Measurements from ENCODE around the gene EGFR.

EGFR gene

DNA sequence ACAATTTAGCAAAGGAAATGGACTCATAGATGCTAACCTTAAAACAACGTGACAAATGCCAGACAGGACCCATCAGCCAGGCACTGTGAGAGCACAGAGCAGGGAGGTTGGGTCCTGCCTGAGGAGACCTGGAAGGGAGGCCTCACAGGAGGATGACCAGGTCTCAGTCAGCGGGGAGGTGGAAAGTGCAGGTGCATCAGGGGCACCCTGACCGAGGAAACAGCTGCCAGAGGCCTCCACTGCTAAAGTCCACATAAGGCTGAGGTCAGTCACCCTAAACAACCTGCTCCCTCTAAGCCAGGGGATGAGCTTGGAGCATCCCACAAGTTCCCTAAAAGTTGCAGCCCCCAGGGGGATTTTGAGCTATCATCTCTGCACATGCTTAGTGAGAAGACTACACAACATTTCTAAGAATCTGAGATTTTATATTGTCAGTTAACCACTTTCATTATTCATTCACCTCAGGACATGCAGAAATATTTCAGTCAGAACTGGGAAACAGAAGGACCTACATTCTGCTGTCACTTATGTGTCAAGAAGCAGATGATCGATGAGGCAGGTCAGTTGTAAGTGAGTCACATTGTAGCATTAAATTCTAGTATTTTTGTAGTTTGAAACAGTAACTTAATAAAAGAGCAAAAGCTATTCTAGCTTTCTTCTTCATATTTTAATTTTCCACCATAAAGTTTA, 188.8 kb downstream of the EGFR start:
- in situ Hi-C loops (cut with MboI; ENCODE audit: low pct_unique_long_range_greater_than_20kb, low sequenced_read_pairs, unreplicated experiment), result no loop called here
- DNase-seq (ENCODE audit: low spot score), result no peak
- TF ChIP-seq, protein P1, sequence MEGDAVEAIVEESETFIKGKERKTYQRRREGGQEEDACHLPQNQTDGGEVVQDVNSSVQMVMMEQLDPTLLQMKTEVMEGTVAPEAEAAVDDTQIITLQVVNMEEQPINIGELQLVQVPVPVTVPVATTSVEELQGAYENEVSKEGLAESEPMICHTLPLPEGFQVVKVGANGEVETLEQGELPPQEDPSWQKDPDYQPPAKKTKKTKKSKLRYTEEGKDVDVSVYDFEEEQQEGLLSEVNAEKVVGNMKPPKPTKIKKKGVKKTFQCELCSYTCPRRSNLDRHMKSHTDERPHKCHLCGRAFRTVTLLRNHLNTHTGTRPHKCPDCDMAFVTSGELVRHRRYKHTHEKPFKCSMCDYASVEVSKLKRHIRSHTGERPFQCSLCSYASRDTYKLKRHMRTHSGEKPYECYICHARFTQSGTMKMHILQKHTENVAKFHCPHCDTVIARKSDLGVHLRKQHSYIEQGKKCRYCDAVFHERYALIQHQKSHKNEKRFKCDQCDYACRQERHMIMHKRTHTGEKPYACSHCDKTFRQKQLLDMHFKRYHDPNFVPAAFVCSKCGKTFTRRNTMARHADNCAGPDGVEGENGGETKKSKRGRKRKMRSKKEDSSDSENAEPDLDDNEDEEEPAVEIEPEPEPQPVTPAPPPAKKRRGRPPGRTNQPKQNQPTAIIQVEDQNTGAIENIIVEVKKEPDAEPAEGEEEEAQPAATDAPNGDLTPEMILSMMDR (IDR thresholded peaks at IDR 0.05; ENCODE audit: extremely low read depth, insufficient read depth, missing control alignments), result no peak

DNA sequence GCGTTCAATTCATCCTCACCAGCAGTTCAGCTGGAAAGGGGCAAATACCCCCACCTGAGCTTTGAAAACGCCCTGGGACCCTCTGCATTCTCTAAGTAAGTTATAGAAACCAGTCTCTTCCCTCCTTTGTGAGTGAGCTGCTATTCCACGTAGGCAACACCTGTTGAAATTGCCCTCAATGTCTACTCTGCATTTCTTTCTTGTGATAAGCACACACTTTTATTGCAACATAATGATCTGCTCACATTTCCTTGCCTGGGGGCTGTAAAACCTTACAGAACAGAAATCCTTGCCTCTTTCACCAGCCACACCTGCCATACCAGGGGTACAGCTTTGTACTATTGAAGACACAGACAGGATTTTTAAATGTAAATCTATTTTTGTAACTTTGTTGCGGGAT, 190.5 kb downstream of the EGFR start:
- in situ Hi-C loops (cut with MboI; ENCODE audit: low pct_unique_long_range_greater_than_20kb, low sequenced_read_pairs, unreplicated experiment), result no loop called here
- no peak for DNase-seq (ENCODE audit: low spot score)
- TF ChIP-seq, protein P1 (IDR thresholded peaks at IDR 0.05; ENCODE audit: extremely low read depth, insufficient read depth, missing control alignments), result no peak

DNA sequence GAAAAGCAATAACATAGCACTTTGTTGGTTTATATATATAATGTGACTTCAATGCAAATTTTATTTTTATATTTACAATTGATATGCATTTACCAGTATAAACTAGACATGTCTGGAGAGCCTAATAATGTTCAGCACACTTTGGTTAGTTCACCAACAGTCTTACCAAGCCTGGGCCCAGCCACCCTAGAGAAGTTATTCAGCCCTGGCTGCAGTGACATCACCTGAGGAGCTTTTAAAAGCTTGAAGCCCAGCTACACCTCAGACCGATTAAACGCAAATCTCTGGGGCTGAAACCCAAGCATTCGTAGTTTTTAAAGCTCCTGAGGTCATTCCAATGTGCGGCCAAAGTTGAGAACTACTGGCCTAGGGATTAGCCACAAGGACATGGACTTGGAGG, 191.4 kb downstream of the EGFR start:
- no peak for DNase-seq (ENCODE audit: low spot score)
- in situ Hi-C loops (cut with MboI; ENCODE audit: low pct_unique_long_range_greater_than_20kb, low sequenced_read_pairs, unreplicated experiment), result no loop called here
- TF ChIP-seq, protein P1 (IDR thresholded peaks at IDR 0.05; ENCODE audit: extremely low read depth, insufficient read depth, missing control alignments), result no peak

DNA sequence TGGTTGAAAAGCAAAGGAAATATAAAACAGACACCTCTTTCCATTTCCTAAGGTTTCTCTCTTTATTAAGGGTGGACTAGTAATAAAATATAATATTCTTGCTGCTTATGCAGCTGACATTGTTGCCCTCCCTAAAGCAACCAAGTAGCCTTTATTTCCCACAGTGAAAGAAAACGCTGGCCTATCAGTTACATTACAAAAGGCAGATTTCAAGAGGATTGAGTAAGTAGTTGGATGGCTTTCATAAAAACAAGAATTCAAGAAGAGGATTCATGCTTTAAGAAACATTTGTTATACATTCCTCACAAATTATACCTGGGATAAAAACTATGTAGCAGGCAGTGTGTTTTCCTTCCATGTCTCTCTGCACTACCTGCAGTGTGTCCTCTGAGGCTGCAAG, 191.9 kb downstream of the EGFR start:
- in situ Hi-C loops (cut with MboI; ENCODE audit: low pct_unique_long_range_greater_than_20kb, low sequenced_read_pairs, unreplicated experiment), result no loop called here
- TF ChIP-seq, protein P1 (IDR thresholded peaks at IDR 0.05; ENCODE audit: extremely low read depth, insufficient read depth, missing control alignments), result no peak
- DNase-seq (ENCODE audit: low spot score), result no peak

DNA sequence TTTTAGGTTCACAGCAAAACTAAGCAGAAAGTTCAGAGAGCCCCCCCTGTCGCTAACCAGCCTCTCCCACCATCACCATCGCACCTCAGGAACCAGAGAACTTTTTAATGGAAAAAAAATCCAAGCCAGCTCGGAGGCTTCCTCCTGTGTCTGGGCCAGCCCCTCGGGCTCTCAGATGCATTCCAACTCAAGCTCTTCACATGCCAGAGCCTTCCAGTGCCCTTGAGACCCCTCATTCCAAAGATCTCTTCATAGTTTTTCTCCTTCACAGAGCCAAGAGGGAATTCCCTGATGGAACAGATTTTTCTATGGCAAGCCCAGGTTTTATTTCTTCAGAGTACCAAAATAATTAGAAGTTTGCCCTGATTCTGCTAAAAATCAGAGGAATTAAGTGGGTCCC, 192.9 kb downstream of the EGFR start:
- in situ Hi-C loops (cut with MboI; ENCODE audit: low pct_unique_long_range_greater_than_20kb, low sequenced_read_pairs, unreplicated experiment), result no loop called here
- no peak for DNase-seq (ENCODE audit: low spot score)
- TF ChIP-seq, protein P1 (IDR thresholded peaks at IDR 0.05; ENCODE audit: extremely low read depth, insufficient read depth, missing control alignments), result no peak

DNA sequence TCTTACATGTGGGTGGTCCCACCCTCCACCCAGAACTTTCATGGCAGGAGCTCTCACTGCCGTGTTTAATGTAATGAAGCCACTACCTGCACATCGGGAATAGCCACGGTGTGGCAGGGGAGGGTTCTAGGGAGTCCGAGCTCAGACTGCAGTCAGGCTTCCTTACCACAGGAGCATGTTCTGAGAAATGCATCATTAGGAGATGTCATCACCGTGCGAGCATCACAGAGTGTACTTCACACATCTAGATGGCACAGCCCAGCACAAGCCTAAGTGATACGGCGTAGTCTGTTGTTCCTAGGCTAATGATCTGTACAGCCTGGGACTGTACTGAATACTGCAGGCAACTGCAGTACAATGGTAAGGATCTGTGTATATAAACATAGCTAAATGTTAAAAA, 193.4 kb downstream of the EGFR start:
- in situ Hi-C loops (cut with MboI; ENCODE audit: low pct_unique_long_range_greater_than_20kb, low sequenced_read_pairs, unreplicated experiment), result no loop called here
- TF ChIP-seq, protein P1 (IDR thresholded peaks at IDR 0.05; ENCODE audit: extremely low read depth, insufficient read depth, missing control alignments), result no peak
- DNase-seq (ENCODE audit: low spot score), result no peak
